ENCODE measurements around the gene ZNF710.

DNA sequence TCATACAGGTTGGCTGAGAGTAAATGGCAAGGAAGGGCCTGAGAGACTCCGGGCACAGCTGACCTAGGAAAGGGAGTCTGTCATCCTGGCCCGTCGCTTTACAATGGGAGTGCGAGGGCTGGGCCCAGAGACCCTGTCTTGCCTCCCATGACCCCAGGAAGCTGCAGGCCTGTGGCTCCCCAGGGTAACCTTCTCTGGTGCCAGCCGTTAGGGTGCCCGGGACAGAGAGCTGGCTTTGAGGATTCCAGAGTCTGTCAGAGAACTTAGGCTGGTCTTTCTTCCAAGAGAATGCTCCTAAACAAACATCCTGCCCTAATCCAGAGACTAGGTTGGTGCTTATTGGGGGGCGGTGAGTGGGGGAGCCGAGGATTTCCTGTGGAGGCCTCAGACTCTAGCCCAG, 18.5 kb downstream of the ZNF710 start:
- TF ChIP-seq, protein P1, sequence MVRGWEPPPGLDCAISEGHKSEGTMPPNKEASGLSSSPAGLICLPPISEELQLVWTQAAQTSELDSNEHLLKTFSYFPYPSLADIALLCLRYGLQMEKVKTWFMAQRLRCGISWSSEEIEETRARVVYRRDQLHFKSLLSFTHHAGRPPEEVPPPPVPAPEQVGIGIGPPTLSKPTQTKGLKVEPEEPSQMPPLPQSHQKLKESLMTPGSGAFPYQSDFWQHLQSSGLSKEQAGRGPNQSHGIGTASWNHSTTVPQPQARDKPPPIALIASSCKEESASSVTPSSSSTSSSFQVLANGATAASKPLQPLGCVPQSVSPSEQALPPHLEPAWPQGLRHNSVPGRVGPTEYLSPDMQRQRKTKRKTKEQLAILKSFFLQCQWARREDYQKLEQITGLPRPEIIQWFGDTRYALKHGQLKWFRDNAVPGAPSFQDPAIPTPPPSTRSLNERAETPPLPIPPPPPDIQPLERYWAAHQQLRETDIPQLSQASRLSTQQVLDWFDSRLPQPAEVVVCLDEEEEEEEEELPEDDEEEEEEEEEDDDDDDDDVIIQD (CRISPR knock-in tag; IDR thresholded peaks at IDR 0.05) = no peak
- no peak for TF ChIP-seq ELF4 (CRISPR knock-in tag; IDR thresholded peaks at IDR 0.05)
- TF ChIP-seq, protein P2, sequence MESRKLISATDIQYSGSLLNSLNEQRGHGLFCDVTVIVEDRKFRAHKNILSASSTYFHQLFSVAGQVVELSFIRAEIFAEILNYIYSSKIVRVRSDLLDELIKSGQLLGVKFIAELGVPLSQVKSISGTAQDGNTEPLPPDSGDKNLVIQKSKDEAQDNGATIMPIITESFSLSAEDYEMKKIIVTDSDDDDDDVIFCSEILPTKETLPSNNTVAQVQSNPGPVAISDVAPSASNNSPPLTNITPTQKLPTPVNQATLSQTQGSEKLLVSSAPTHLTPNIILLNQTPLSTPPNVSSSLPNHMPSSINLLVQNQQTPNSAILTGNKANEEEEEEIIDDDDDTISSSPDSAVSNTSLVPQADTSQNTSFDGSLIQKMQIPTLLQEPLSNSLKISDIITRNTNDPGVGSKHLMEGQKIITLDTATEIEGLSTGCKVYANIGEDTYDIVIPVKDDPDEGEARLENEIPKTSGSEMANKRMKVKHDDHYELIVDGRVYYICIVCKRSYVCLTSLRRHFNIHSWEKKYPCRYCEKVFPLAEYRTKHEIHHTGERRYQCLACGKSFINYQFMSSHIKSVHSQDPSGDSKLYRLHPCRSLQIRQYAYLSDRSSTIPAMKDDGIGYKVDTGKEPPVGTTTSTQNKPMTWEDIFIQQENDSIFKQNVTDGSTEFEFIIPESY (CRISPR knock-in tag; IDR thresholded peaks at IDR 0.05) = no peak
- TF ChIP-seq CREB1 (IDR thresholded peaks at IDR 0.05) = no peak
- TF ChIP-seq CREB1 (CRISPR knock-in tag; IDR thresholded peaks at IDR 0.05) = no peak
- TF ChIP-seq FOXJ3 (CRISPR knock-in tag; IDR thresholded peaks at IDR 0.05) = no peak
- TF ChIP-seq, protein P3, sequence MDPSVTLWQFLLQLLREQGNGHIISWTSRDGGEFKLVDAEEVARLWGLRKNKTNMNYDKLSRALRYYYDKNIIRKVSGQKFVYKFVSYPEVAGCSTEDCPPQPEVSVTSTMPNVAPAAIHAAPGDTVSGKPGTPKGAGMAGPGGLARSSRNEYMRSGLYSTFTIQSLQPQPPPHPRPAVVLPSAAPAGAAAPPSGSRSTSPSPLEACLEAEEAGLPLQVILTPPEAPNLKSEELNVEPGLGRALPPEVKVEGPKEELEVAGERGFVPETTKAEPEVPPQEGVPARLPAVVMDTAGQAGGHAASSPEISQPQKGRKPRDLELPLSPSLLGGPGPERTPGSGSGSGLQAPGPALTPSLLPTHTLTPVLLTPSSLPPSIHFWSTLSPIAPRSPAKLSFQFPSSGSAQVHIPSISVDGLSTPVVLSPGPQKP (CRISPR knock-in tag; IDR thresholded peaks at IDR 0.05) = no peak
- TF ChIP-seq, protein P4, sequence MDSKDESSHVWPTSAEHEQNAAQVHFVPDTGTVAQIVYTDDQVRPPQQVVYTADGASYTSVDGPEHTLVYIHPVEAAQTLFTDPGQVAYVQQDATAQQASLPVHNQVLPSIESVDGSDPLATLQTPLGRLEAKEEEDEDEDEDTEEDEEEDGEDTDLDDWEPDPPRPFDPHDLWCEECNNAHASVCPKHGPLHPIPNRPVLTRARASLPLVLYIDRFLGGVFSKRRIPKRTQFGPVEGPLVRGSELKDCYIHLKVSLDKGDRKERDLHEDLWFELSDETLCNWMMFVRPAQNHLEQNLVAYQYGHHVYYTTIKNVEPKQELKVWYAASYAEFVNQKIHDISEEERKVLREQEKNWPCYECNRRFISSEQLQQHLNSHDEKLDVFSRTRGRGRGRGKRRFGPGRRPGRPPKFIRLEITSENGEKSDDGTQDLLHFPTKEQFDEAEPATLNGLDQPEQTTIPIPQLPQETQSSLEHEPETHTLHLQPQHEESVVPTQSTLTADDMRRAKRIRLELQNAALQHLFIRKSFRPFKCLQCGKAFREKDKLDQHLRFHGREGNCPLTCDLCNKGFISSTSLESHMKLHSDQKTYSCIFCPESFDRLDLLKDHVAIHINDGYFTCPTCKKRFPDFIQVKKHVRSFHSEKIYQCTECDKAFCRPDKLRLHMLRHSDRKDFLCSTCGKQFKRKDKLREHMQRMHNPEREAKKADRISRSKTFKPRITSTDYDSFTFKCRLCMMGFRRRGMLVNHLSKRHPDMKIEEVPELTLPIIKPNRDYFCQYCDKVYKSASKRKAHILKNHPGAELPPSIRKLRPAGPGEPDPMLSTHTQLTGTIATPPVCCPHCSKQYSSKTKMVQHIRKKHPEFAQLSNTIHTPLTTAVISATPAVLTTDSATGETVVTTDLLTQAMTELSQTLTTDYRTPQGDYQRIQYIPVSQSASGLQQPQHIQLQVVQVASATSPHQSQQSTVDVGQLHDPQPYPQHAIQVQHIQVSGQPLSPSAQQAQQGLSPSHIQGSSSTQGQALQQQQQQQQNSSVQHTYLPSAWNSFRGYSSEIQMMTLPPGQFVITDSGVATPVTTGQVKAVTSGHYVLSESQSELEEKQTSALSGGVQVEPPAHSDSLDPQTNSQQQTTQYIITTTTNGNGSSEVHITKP (IDR thresholded peaks at IDR 0.05; ENCODE audit: partially characterized antibody) = no peak

Measured in K562 (cell line).